Tongue (tissue), 2 donors: ENCODE measurements around the gene GFER. TPM values are rescaled to one million over a fixed set of nuclear protein-coding genes. Genes with fewer than 3 reads are reported as not detected.

Experiments
- DNase-seq: peaks from one replicate; pipeline ENCODE4 v3.0.0-alpha.2; 2015
- total RNA-seq: library from RNA; depleted of rRNA; stranded (reverse); fragments of >200 nt; gene quantifications from one replicate; pipeline ENCODE4 v1.2.3, GENCODE V29; 2014

GFER gene
- total RNA-seq, 1 donor from 2014 or later: 10.2 TPM

GRCh38 chr16:1974157-1975070 lies 9.6 kb upstream of the GFER start:
- DNase-seq: no peak

GRCh38 chr16:1975432-1976215 lies 8.4 kb upstream of the GFER start:
- DNase-seq: no peak

GRCh38 chr16:1976216-1976520 lies 7.8 kb upstream of the GFER start:
- DNase-seq: no peak

- no peak for DNase-seq
Measured at GRCh38 chr16:1976951-1977874, 6.8 kb upstream of the GFER start.

GRCh38 chr16:1977875-1978268 lies 6.1 kb upstream of the GFER start:
- no peak for DNase-seq

- no peak for DNase-seq
Measured at GRCh38 chr16:1978476-1979120, 5.4 kb upstream of the GFER start.

- DNase-seq: no peak
Measured at GRCh38 chr16:1979271-1980029, 4.5 kb upstream of the GFER start.

GRCh38 chr16:1980030-1980769 lies 3.8 kb upstream of the GFER start:
- DNase-seq: peak; percentile 69

- no peak for DNase-seq
Measured at GRCh38 chr16:1980770-1981087, 3.3 kb upstream of the GFER start.

- DNase-seq: no peak
Measured at GRCh38 chr16:1981398-1981836, 2.6 kb upstream of the GFER start, which contains the start of gene NOXO1. TSS of gene NOXO1 (minus strand) at chr16:1981469. CDS start at chr16:1981179, 290 bp downstream.

GRCh38 chr16:1982013-1982433 lies 2.0 kb upstream of the GFER start:
- peak; percentile 77 for DNase-seq

- no peak for DNase-seq
Measured at GRCh38 chr16:1982991-1983543, 926 bp upstream of the GFER start.

GRCh38 chr16:1984347-1985225 lies 593 bp downstream of the GFER start:
- DNase-seq: no peak

- no peak for DNase-seq
Measured at GRCh38 chr16:1985466-1986150, 1.6 kb downstream of the GFER start.

- no peak for DNase-seq
Measured at GRCh38 chr16:1987198-1987597, 3.2 kb downstream of the GFER start.

GRCh38 chr16:1989209-1990100 lies 5.5 kb downstream of the GFER start, which contains the start of gene SYNGR3:
TSS of gene SYNGR3 (plus strand) at chr16:1989970. CDS start at chr16:1990103, 133 bp downstream.
- no peak for DNase-seq

GRCh38 chr16:1990101-1990350 lies 6.0 kb downstream of the GFER start:
- DNase-seq: no peak
